Trophoblast cell (in vitro differentiated cells and primary cell): Measurements from ENCODE around the gene CCNY.

Experiments used
- DNase-seq, 2 donors: peaks; one replicate each; pipeline ENCODE4 v3.0.0-alpha.2; 2016
- H2AFZ ChIP-seq: 2 replicates; pipeline ENCODE4 v1.6.1; 2013; ENCODE audit warnings: low read length, moderate library complexity, mild to moderate bottlenecking; ENCODE audit not compliant: insufficient read depth, poor library complexity
- H2AK5ac ChIP-seq: 2 replicates; pipeline ENCODE4 v1.6.1; 2013; ENCODE audit warnings: mild to moderate bottlenecking, low read length
- H2BK120ac ChIP-seq: 2 replicates; pipeline ENCODE4 v1.6.1; 2013; ENCODE audit warnings: low read length, mild to moderate bottlenecking, moderate library complexity; ENCODE audit not compliant: insufficient read depth, poor library complexity
- H2BK12ac ChIP-seq: 2 replicates; pipeline ENCODE4 v1.6.1; 2013; ENCODE audit warnings: mild to moderate bottlenecking, low read length, moderate library complexity
- H2BK5ac ChIP-seq: 2 replicates; pipeline ENCODE4 v1.6.1; 2013; ENCODE audit warnings: low read length, low read depth, moderate library complexity, mild to moderate bottlenecking; ENCODE audit not compliant: poor library complexity
- H3K14ac ChIP-seq: 2 replicates; pipeline ENCODE4 v1.6.1; 2013; ENCODE audit warnings: mild to moderate bottlenecking, low read length
- H3K18ac ChIP-seq: 2 replicates; pipeline ENCODE4 v1.6.1; 2013; ENCODE audit warnings: mild to moderate bottlenecking, low read length
- H3K23ac ChIP-seq: 2 replicates; pipeline ENCODE4 v1.6.1; 2013; ENCODE audit warnings: low read length
- H3K27ac ChIP-seq: 2 replicates; pipeline ENCODE4 v1.5.1; 2013; ENCODE audit warnings: low read depth, mild to moderate bottlenecking, inconsistent platforms, low read length, moderate library complexity
- H3K27me3 ChIP-seq: 2 replicates; pipeline ENCODE4 v1.6.1; 2013; ENCODE audit warnings: inconsistent platforms, mild to moderate bottlenecking, low read length, moderate library complexity; ENCODE audit not compliant: insufficient read depth
- H3K36me3 ChIP-seq, 2 experiments: 1 replicate in 1 of 2; 2 replicates in 1 of 2; pipeline ENCODE4 v1.6.1; 2013; ENCODE audit warnings: low read length in 2 of 2, mild to moderate bottlenecking in 2 of 2, moderate library complexity in 1 of 2; ENCODE audit not compliant: insufficient read depth in 2 of 2, control insufficient read depth in 1 of 2
- H3K4ac ChIP-seq: 2 replicates; pipeline ENCODE4 v1.6.1; 2013; ENCODE audit warnings: low read depth, mild to moderate bottlenecking, low read length, moderate library complexity
- H3K4me1 ChIP-seq, 2 experiments: 1 replicate in 1 of 2; 2 replicates in 1 of 2; pipeline ENCODE4 v1.6.1; 2013; ENCODE audit warnings: low read length in 2 of 2, mild to moderate bottlenecking in 2 of 2, moderate library complexity in 1 of 2; ENCODE audit not compliant: insufficient read depth in 2 of 2, control insufficient read depth in 1 of 2
- H3K4me2 ChIP-seq: 2 replicates; pipeline ENCODE4 v1.6.1; 2013; ENCODE audit warnings: inconsistent platforms, mild to moderate bottlenecking, low read length, moderate library complexity
- H3K4me3 ChIP-seq: 2 replicates; pipeline ENCODE4 v1.5.1; 2013; ENCODE audit warnings: mild to moderate bottlenecking, low read depth, low read length, inconsistent platforms
- H3K79me1 ChIP-seq: one replicate; pipeline ENCODE4 v1.6.1; 2013; ENCODE audit warnings: low read length
- H3K79me2 ChIP-seq: 2 replicates; pipeline ENCODE4 v1.6.1; 2013; ENCODE audit warnings: low read length, mild to moderate bottlenecking; ENCODE audit not compliant: control insufficient read depth, insufficient read depth, poor library complexity
- H3K9ac ChIP-seq: 2 replicates; pipeline ENCODE4 v1.6.1; 2013; ENCODE audit warnings: mild to moderate bottlenecking, low read length
- H3K9me3 ChIP-seq: 2 replicates; pipeline ENCODE4 v1.6.1; 2013; ENCODE audit warnings: low read depth, mild to moderate bottlenecking, control low read depth, inconsistent platforms, low read length; ENCODE audit not compliant: insufficient read depth
- H4K12ac ChIP-seq: 2 replicates; pipeline ENCODE4 v1.6.1; 2013; ENCODE audit warnings: low read depth, mild to moderate bottlenecking, low read length, moderate library complexity
- H4K8ac ChIP-seq: 2 replicates; pipeline ENCODE4 v1.6.1; 2013; ENCODE audit warnings: low read depth, mild to moderate bottlenecking, low read length, moderate library complexity
- H4K91ac ChIP-seq: one replicate; pipeline ENCODE4 v1.6.1; 2013; ENCODE audit warnings: low read depth, mild to moderate bottlenecking, low read length, moderate library complexity
- WGBS: extraction: QIAGEN DNeasy Blood & Tissue Kit; methylation state at CpG from one replicate; pipeline ENCODE4 v1.1.7; 2013; ENCODE audit warnings: missing lambda C conversion rate; ENCODE audit not compliant: insufficient read length, insufficient coverage; ENCODE audit errors: extremely low coverage; 5-methylcytosine and 5-hydroxymethylcytosine counted together

Gene CCNY

GRCh38 chr10:35382096-35382495 is 45.8 kb downstream of the CCNY start:
- Histone ChIP-seq H3K36me3 (no peaks in the 10 kb centered on the region), H3K27ac (no peak overlapping the region), H3K9ac (no peak overlapping the region), H2AFZ (no peak overlapping the region), H3K14ac (no peak overlapping the region), H4K91ac (no peak overlapping the region), H3K79me2 (peaks cover 6% of the 10 kb centered on the region), H3K9me3 (no peaks in the 10 kb centered on the region), H4K12ac (no peak overlapping the region), H3K27me3 (no peaks in the 10 kb centered on the region), H3K18ac (no peak overlapping the region), H2BK120ac (no peak overlapping the region), H3K23ac (no peak overlapping the region), H4K8ac (no peak overlapping the region), H3K4ac (no peak overlapping the region), H3K79me1 (no peaks in the 10 kb centered on the region), H2BK5ac (no peak overlapping the region), H3K4me2 (no peak overlapping the region), H3K4me1 (peaks cover 5 to 12% of the 10 kb centered on the region in 2 experiments), H3K4me3 (no peak overlapping the region), H2AK5ac (no peak overlapping the region), H2BK12ac (no peak overlapping the region)
- WGBS: no CpG with 5 or more reads among the region's 8 CpGs
- DNase-seq: no peak

- no peak overlapping the region for H2BK120ac ChIP-seq
- peak overlapping the region; percentile 58 for H3K4ac ChIP-seq
- peaks cover 4 to 14% of the 10 kb centered on the region in 2 experiments for H3K4me1 ChIP-seq
- no peak overlapping the region for H3K4me2 ChIP-seq
- no peak overlapping the region for H3K23ac ChIP-seq
- H3K9ac ChIP-seq: no peak overlapping the region
- H2BK12ac ChIP-seq: no peak overlapping the region
- WGBS: no CpG with 5 or more reads among the region's 10 CpGs
- no peaks in the 10 kb centered on the region for H3K79me1 ChIP-seq
- peaks cover 2% of the 10 kb centered on the region for H3K9me3 ChIP-seq
- no peak overlapping the region for H3K14ac ChIP-seq
- H4K8ac ChIP-seq: no peak overlapping the region
- H3K27me3 ChIP-seq: no peaks in the 10 kb centered on the region
- peak in 1 of 2 donors; percentile 42 for DNase-seq
- no peak overlapping the region for H4K12ac ChIP-seq
- peak overlapping the region; percentile 79 for H3K18ac ChIP-seq
- no peak overlapping the region for H2AK5ac ChIP-seq
- no peak overlapping the region for H2BK5ac ChIP-seq
- H3K79me2 ChIP-seq: peaks cover 8% of the 10 kb centered on the region
- H2AFZ ChIP-seq: no peak overlapping the region
- no peaks in the 10 kb centered on the region for H3K36me3 ChIP-seq
- no peak overlapping the region for H3K27ac ChIP-seq
- no peak overlapping the region for H4K91ac ChIP-seq
- H3K4me3 ChIP-seq: no peak overlapping the region
These were observed 48.1 kb downstream of the CCNY start for GRCh38 chr10:35384265-35384868.

- Histone ChIP-seq H3K4ac (no peak overlapping the region), H2AFZ (no peak overlapping the region), H2BK5ac (no peak overlapping the region), H4K8ac (no peak overlapping the region), H3K14ac (no peak overlapping the region), H3K4me3 (no peak overlapping the region), H3K9me3 (peaks cover 6% of the 10 kb centered on the region), H3K23ac (no peak overlapping the region), H2BK12ac (no peak overlapping the region), H3K9ac (no peak overlapping the region), H3K79me2 (peaks cover 8% of the 10 kb centered on the region), H2BK120ac (no peak overlapping the region), H3K18ac (no peak overlapping the region), H2AK5ac (no peak overlapping the region), H3K36me3 (peaks cover 0 to 2% of the 10 kb centered on the region in 2 experiments), H3K27ac (no peak overlapping the region), H3K4me2 (no peak overlapping the region), H4K91ac (no peak overlapping the region), H4K12ac (no peak overlapping the region), H3K27me3 (no peaks in the 10 kb centered on the region), H3K79me1 (no peaks in the 10 kb centered on the region), H3K4me1 (peaks cover 4 to 11% of the 10 kb centered on the region in 2 experiments)
- DNase-seq: peak in 1 of 2 donors; percentile 6
- no CpG with 5 or more reads among the region's 5 CpGs for WGBS
These were observed 50.4 kb downstream of the CCNY start for GRCh38 chr10:35386594-35387174.

GRCh38 chr10:35387768-35388167 is 51.5 kb downstream of the CCNY start:
- peak in 1 of 2 donors; percentile 31 for DNase-seq
- no peak overlapping the region for H3K14ac ChIP-seq
- H3K79me1 ChIP-seq: no peaks in the 10 kb centered on the region
- H4K91ac ChIP-seq: no peak overlapping the region
- no peak overlapping the region for H4K12ac ChIP-seq
- no peak overlapping the region for H3K4me2 ChIP-seq
- H3K18ac ChIP-seq: no peak overlapping the region
- H3K27ac ChIP-seq: no peak overlapping the region
- H3K4me3 ChIP-seq: no peak overlapping the region
- no peaks in the 10 kb centered on the region for H3K27me3 ChIP-seq
- H3K23ac ChIP-seq: no peak overlapping the region
- peaks cover 8% of the 10 kb centered on the region for H3K79me2 ChIP-seq
- no peak overlapping the region for H2AFZ ChIP-seq
- peaks cover 6% of the 10 kb centered on the region for H3K9me3 ChIP-seq
- H3K9ac ChIP-seq: no peak overlapping the region
- no CpG with 5 or more reads among the region's 2 CpGs for WGBS
- no peak overlapping the region for H2BK120ac ChIP-seq
- H3K4me1 ChIP-seq: peaks cover 4 to 6% of the 10 kb centered on the region in 2 experiments
- peaks cover 0 to 2% of the 10 kb centered on the region in 2 experiments for H3K36me3 ChIP-seq
- H4K8ac ChIP-seq: no peak overlapping the region
- H2BK12ac ChIP-seq: no peak overlapping the region
- H2AK5ac ChIP-seq: no peak overlapping the region
- no peak overlapping the region for H2BK5ac ChIP-seq
- no peak overlapping the region for H3K4ac ChIP-seq
